Heart right ventricle (tissue), 16 donors: ENCODE measurements around the gene OSBPL1A. TPM values are rescaled to one million over a fixed set of nuclear protein-coding genes. Genes with fewer than 3 reads are reported as not detected.

ENCODE experiments used
- ATAC-seq, 8 donors: fragments of 200-7000 bp; cut with Tn5 transposase; one replicate each; pipeline ENCODE4 v1.9.1; 2020; ENCODE audit warnings: mild to moderate bottlenecking in 8 of 8, moderate library complexity in 8 of 8, moderate number of reproducible peaks in 1 of 8
- DNase-seq, 2 donors: peaks; one replicate each; pipeline ENCODE4 v3.0.0-alpha.2; 2020
- H3K27ac ChIP-seq, 10 donors: fragments of 200-600 bp; sonication (generic) in 2 of 10; one replicate each; pipeline versions ENCODE4 v1.5.0 to v1.8.0; 2020 to 2022; ENCODE audit warnings: mild to moderate bottlenecking in 3 of 10
- H3K27me3 ChIP-seq, 7 donors: fragments of 200-600 bp; one replicate each; pipeline ENCODE4 v1.8.0; 2021 to 2022; ENCODE audit warnings: mild to moderate bottlenecking in 2 of 7
- H3K36me3 ChIP-seq, 9 donors: fragments of 200-600 bp; sonication (generic) in 1 of 9; one replicate each; pipeline versions ENCODE4 v1.5.0 to v1.8.0; 2020 to 2022; ENCODE audit warnings: mild to moderate bottlenecking in 2 of 9
- H3K4me1 ChIP-seq, 9 donors: fragments of 200-600 bp; sonication (generic) in 1 of 9; one replicate each; pipeline versions ENCODE4 v1.5.0 to v1.8.0; 2020 to 2022; ENCODE audit warnings: mild to moderate bottlenecking in 4 of 9
- H3K4me3 ChIP-seq, 10 donors: fragments of 200-600 bp; sonication (generic) in 2 of 10; one replicate each; pipeline versions ENCODE4 v1.5.0 to v1.8.0; 2020 to 2022; ENCODE audit warnings: mild to moderate bottlenecking in 7 of 10, moderate library complexity in 2 of 10
- H3K9me3 ChIP-seq, 11 donors: fragments of 200-600 bp in 10 of 11; sonication (generic) in 2 of 11; one replicate each; pipeline versions ENCODE4 v1.5.0 to v1.8.0; 2013 to 2022; ENCODE audit warnings: mild to moderate bottlenecking in 2 of 11, control low read depth in 1 of 11, moderate library complexity in 1 of 11
- WGBS, 2 donors: extraction: QIAGEN DNeasy Blood & Tissue Kit; methylation state at CpG; one replicate each; pipeline ENCODE4 v1.1.7; 2013; ENCODE audit warnings: inconsistent platforms in 1 of 2; 5-methylcytosine and 5-hydroxymethylcytosine counted together
- intact Hi-C, 10 donors: fragments of 100-400 bp; cut with DNase I; formaldehyde crosslinking; loops; one replicate each; pipeline versions ENCODE4 v1.11.1 to v1.14.2; 2022
- polyA plus RNA-seq, 2 donors: library from polyadenylated mRNA; stranded (reverse); fragments of 200-250 nt; gene quantifications; one replicate each; pipeline ENCODE4 v1.2.3, GENCODE V29; 2013
- total RNA-seq, 10 donors: library from RNA; stranded (reverse); fragmentation: NEBNext Ultra II Directional in 3 of 10; extraction: Animal tissue kit (Norgen Biotek cat#: 25700) in 3 of 10; gene quantifications; one replicate each; pipeline versions ENCODE4 v1.2.1 to v1.2.4, GENCODE V29; 2021 to 2023
- TF ChIP-seq, protein P1 (sequence below), 9 donors: fragments of 200-600 bp; sonication (generic) in 2 of 9; IDR thresholded peaks; one replicate each; pipeline versions ENCODE4 v1.5.0 to v1.8.0; 2021 to 2022; ENCODE audit warnings: antibody characterized with exemption in 9 of 9, mild to moderate bottlenecking in 5 of 9, moderate library complexity in 1 of 9
- donor health status: Arrhythmogenic right ventricular cardiomyopathy.
- donor health status: ischemic (EF 13 %, LVEDD 7.1; RV severe dilation, severe dysfunction).
- donor health status: healthy with polysubstance abuse.
- donor health status: DM: no; HTN: yes; CAD: no.
- donor health status: DM: no; HTN: no; CAD: no.
- donor health status: ischemic (EF 25% LVEDD 6.9; RV normal size, moderate dysfunction).
- donor health status: ischemic (EF 25% LVEDD 5.7; RV mildly dilated, moderate dysfunction).
- donor health status: healthy.
- donor health status: DM: yes; HTN: yes; CAD: no.
- donor health status: Ischemic cardiomyopathy.
- donor health status: ischemic (EF 35%, LVEDD 5.7; RV mildly dilated, moderate dysfunction).
- donor health status: nonischemic (EF 11% LVEDD 7.7; RV severe dilation, severe dysfunction).
- donor health status: DM: yes; HTN: yes; CAD: no.
- donor health status: PGD.
- donor health status: ischemic (EF 29% LVEDD 5.4; RV normal size, mild dysfunction).
- donor health status: nonischemic (EF 23%, LVEDD 6.1; RV moderate dilation, normal function).

Gene OSBPL1A
- total and polyA plus RNA-seq, 12 donors: 26.5 to 85.6 (median 61.0) TPM

DNA sequence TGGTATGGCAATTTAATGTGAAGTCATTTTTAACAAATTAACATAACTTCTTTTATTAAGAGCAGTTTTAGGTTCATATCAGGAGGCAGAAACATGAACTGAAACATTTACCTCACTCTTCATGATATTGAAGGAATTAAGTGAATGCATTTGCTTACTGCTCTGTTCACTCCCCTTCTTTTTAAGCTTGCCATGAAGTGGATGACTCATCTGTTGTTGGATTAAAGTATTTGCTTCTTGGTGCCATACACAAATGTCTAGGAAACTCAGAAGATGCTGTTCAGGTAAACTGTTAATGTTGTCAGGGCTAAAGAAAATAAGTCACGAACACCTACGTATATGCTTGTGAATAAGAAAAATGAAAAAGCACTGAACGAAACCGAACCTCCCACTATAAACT lies 268.9 kb downstream of the OSBPL1A start:
- DNase-seq (no peak), ATAC-seq (no peak)
- Histone ChIP-seq H3K4me3 (no peak overlapping the region), H3K4me1 (peaks cover 0 to 5% (median 0%) of the 10 kb centered on the region in 9 donors), H3K9me3 (no peaks in the 10 kb centered on the region), H3K27ac (no peak overlapping the region), H3K27me3 (no peaks in the 10 kb centered on the region), H3K36me3 (peaks cover 0 to 97% (median 0%) of the 10 kb centered on the region in 9 donors)
- 98 to 99% methylated on average over 4 of the region's 4 CpGs for WGBS, 2 donors
- intact Hi-C loops: loop anchor here in 2 of 10 donors (10.0 kb wide), 2 partner anchors 174 to 504 kb away; no protein-coding TSS in a partner anchor
- TF ChIP-seq, protein P1, sequence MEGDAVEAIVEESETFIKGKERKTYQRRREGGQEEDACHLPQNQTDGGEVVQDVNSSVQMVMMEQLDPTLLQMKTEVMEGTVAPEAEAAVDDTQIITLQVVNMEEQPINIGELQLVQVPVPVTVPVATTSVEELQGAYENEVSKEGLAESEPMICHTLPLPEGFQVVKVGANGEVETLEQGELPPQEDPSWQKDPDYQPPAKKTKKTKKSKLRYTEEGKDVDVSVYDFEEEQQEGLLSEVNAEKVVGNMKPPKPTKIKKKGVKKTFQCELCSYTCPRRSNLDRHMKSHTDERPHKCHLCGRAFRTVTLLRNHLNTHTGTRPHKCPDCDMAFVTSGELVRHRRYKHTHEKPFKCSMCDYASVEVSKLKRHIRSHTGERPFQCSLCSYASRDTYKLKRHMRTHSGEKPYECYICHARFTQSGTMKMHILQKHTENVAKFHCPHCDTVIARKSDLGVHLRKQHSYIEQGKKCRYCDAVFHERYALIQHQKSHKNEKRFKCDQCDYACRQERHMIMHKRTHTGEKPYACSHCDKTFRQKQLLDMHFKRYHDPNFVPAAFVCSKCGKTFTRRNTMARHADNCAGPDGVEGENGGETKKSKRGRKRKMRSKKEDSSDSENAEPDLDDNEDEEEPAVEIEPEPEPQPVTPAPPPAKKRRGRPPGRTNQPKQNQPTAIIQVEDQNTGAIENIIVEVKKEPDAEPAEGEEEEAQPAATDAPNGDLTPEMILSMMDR (IDR thresholded peaks at IDR 0.05): no peak

DNA sequence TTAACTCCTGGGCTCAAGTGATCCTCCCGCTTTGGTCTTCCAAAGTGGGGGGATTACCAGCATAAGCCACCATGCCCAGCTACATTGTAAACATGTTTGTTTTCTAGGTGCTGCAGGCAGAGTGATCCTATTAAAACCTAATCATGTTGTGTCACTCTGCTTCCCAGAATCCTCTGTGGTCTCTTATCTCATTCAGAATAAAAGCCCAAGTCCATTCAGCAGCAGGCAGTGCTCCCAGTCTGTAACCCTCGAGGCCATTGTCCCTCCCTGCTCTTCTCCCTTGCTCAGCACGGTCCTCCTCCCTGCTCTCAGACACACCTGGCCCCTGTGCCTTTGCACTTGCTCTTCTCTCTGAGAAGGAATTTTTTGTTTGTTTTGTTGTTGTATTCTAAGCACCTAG lies 269.9 kb downstream of the OSBPL1A start:
- no peak overlapping the region for H3K4me3 ChIP-seq
- H3K36me3 ChIP-seq: peaks cover 0 to 97% (median 0%) of the 10 kb centered on the region in 9 donors
- ATAC-seq: no peak
- no peaks in the 10 kb centered on the region for H3K27me3 ChIP-seq
- TF ChIP-seq, protein P1 (IDR thresholded peaks at IDR 0.05): no peak
- intact Hi-C loops: loop anchor here in 2 of 10 donors (10.0 kb wide), 2 partner anchors 173 to 503 kb away; no protein-coding TSS in a partner anchor
- peaks cover 0 to 5% (median 0%) of the 10 kb centered on the region in 9 donors for H3K4me1 ChIP-seq
- no peak overlapping the region for H3K27ac ChIP-seq
- 86% methylated on average over 3 of the region's 3 CpGs for WGBS, 2 donors
- no peaks in the 10 kb centered on the region for H3K9me3 ChIP-seq
- no peak for DNase-seq

DNA sequence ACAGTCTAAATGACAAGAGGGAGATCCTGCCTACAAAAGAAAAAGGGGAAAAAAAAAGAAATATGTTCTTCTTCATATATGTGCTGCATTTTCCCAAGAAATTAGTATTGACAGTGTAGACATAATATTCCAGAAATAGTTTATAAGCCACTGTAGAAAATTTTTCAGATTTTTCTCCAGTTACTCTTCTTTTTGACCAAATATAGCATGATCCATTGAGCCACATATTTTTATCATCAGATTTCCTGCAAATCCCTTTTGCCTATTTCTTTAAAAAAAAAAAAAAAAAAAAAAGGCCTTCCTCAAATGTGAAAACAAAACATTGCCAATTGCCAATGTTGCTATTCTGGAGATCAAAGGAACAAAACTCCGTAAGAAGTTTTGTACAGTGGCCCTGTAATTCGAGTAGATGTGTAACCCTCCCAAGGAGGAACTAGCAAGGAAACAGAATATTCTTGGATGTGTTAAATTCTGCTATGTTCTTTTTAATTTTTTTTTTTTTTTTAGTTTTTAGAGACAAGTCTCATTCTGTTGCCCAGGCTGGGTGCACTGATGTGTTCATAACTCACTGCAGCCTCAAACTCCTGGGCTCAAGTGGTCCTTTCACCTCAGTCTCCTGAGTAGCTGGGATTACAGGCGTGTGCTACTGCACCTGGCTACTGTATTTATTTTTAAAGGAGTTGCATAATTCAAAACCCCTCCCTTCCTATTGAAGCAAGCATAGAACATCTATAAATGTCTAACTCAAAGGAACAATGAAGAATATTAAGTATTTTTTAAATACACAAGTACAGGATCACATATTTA lies 271.3 kb downstream of the OSBPL1A start:
- no peak for ATAC-seq
- no peak overlapping the region for H3K4me3 ChIP-seq

DNA sequence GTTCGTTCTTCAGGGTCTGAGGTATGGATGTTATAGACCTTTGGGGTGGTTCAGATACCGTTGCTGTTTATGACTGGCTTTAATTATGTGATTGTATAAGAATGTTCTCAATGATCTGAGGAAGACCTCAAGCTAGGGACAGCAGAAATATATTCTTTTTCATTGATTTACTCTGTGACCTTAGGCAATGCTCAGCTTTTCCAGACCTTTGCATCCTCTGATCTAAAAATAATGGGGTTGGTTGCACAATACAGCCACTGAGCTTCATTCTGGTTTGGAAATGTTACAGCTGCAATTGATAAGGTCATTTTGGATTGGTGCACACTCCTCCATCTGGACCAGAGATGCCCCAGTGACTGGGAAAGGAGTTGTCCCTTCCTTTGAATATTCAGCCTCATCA lies 276.0 kb downstream of the OSBPL1A start:
- ATAC-seq (no peak), DNase-seq (no peak)
- TF ChIP-seq, protein P1 (IDR thresholded peaks at IDR 0.05): no peak
- Histone ChIP-seq H3K27ac (no peak overlapping the region), H3K4me1 (peaks cover 0 to 2% (median 0%) of the 10 kb centered on the region in 9 donors), H3K4me3 (no peak overlapping the region), H3K9me3 (no peaks in the 10 kb centered on the region), H3K36me3 (peaks cover 0 to 68% (median 0%) of the 10 kb centered on the region in 9 donors), H3K27me3 (no peaks in the 10 kb centered on the region)
- 96 to 100% methylated on average over 2 of the region's 2 CpGs for WGBS, 2 donors
- intact Hi-C loops: loop anchor here in 2 of 10 donors (10.0 kb wide), 2 partner anchors 167 to 497 kb away; no protein-coding TSS in a partner anchor

More for the DNA sequence above, 271.3 kb downstream of the OSBPL1A start:
- no peak for DNase-seq
- Histone ChIP-seq H3K9me3 (no peaks in the 10 kb centered on the region), H3K4me1 (peaks cover 0 to 5% (median 0%) of the 10 kb centered on the region in 9 donors), H3K27me3 (no peaks in the 10 kb centered on the region), H3K27ac (no peak overlapping the region), H3K36me3 (peaks cover 0 to 90% (median 0%) of the 10 kb centered on the region in 9 donors)
- 60 to 78% methylated on average over 3 of the region's 3 CpGs for WGBS, 2 donors
- intact Hi-C loops: loop anchor here in 2 of 10 donors (10.0 kb wide), 2 partner anchors 172 to 502 kb away; no protein-coding TSS in a partner anchor
- TF ChIP-seq, protein P1 (IDR thresholded peaks at IDR 0.05): no peak
